ENCODE results near the gene CCHCR1. TPM values are rescaled to one million over a fixed set of nuclear protein-coding genes. Genes with fewer than 3 reads are reported as not detected.

CCHCR1 gene
- total and polyA plus RNA-seq, 2 of the 13 experiments (the other 11 are each of a cell fraction or from before 2014, with no cell fraction given): 14.6 to 28.2 TPM

- Histone ChIP-seq H3K4me1 (ENCODE audit: insufficient read depth, low read length) (peaks cover 7% of the 10 kb centered on the region), H3K27ac (ENCODE audit: extremely low read length, insufficient read depth, low read length) (no peak overlapping the region), H2AFZ (ENCODE audit: low read length) (no peak overlapping the region), H3K4me2 (ENCODE audit: low read depth, low read length) (no peak overlapping the region), H3K9me3 (ENCODE audit: low read length) (no peaks in the 10 kb centered on the region), H4K20me1 (ENCODE audit: insufficient read depth, low read length) (no peaks in the 10 kb centered on the region), H3K9ac (ENCODE audit: insufficient read depth, low read depth, low read length) (no peak overlapping the region), H3K36me3 (replicated peaks in 1 of 2; ENCODE audit: control insufficient read depth in 1 of 2, insufficient read depth in 2 of 2, low read length in 2 of 2) (peaks cover 1 to 10% of the 10 kb centered on the region in 2 experiments; a peak in 3 of 5 replicates), H3K79me2 (ENCODE audit: insufficient read depth, low read length) (no peaks in the 10 kb centered on the region), H3K4me3 (replicated peaks in 1 of 3; ENCODE audit: insufficient read depth in 1 of 3, low read depth in 2 of 3, low read length in 3 of 3) (no peak overlapping the region), H3K27me3 (ENCODE audit: control insufficient read depth in 1 of 2, insufficient read depth in 2 of 2, low read length in 2 of 2) (0 out of 5 replicates have a peak, but pooled peaks cover 0 to 4% of the 10 kb centered on the region in 2 experiments)
- ATAC-seq: no peak
- in situ Hi-C loops (cut with HindIII; ENCODE audit: extremely low pct_ligation_motif_present, low pct_unique_long_range_greater_than_20kb) (loop anchor here (5.0 kb wide), 2 partner anchors 53 to 228 kb away; no protein-coding TSS in a partner anchor), intact Hi-C loops (cut with micrococcal nuclease; ENCODE audit: unreplicated experiment) (no loop called here)
- ChIA-PET POLR2A (no interaction called here), CTCF (ENCODE audit: low intra/inter-chr PET ratio, low total read pairs) (no interaction called here)
- BruUV-seq (replicated peaks): no TSS peak
- TF ChIP-seq ZNF3 (CRISPR knock-in tag; IDR thresholded peaks at IDR 0.05) (no peak), MTA3 (CRISPR knock-in tag; IDR thresholded peaks at IDR 0.05) (no peak), ZNF275 (CRISPR knock-in tag; IDR thresholded peaks at IDR 0.05; ENCODE audit: borderline replicate concordance) (no peak), POGK (CRISPR knock-in tag; conservative IDR thresholded peaks at IDR 0.05) (no peak), BRCA1 (CRISPR knock-in tag; IDR thresholded peaks at IDR 0.05) (no peak), ZNF570 (CRISPR knock-in tag; IDR thresholded peaks at IDR 0.05; ENCODE audit: borderline replicate concordance) (no peak), JUNB (CRISPR knock-in tag; IDR thresholded peaks at IDR 0.05; ENCODE audit: borderline replicate concordance) (no peak), KLF11 (CRISPR knock-in tag; IDR thresholded peaks at IDR 0.05) (no peak), SNAPC4 (CRISPR knock-in tag; IDR thresholded peaks at IDR 0.05) (no peak), NBN (conservative IDR thresholded peaks at IDR 0.05) (no peak), PHF8 (CRISPR knock-in tag; IDR thresholded peaks at IDR 0.05) (no peak), PBX2 (CRISPR knock-in tag; IDR thresholded peaks at IDR 0.05) (no peak), PHB2 (IDR thresholded peaks at IDR 0.05; ENCODE audit: partially characterized antibody) (no peak)
- 6% methylated on average over 4 of the region's 4 CpGs for WGBS (ENCODE audit: low lambda C conversion rate)
- FAIRE-seq: no peak
- no peak for DNase-seq (ENCODE audit: low spot score)
These were observed 18.0 kb downstream of the CCHCR1 start for GRCh38 chr6:31139599-31139998.

All from HepG2 (cell line).